Stimulated activated effector memory CD8-positive, alpha-beta T cell treated with anti-CD3 and anti-CD28 coated beads, Interleukin-12 subunit alpha, Interleukin-12 subunit beta, amount 100 ng/mL, for 72 hours (primary cell): ENCODE results near the gene ISM2.
"Not testable (repeated sequence)": the region's sequence is repeated elsewhere in the genome, so short reads cannot be mapped to it uniquely, and the experiment has no call there.

Experiments
- ATAC-seq: fragments of 150-1000 bp; cut with Tn5 transposase; 2 replicates; pipeline ENCODE4 v1.10.0; 2021
- DNase-seq, 2 donors: peaks; one replicate each; pipeline ENCODE4 v3.0.0; 2021 to 2022; ENCODE audit warnings: low spot score in 2 of 2
- H3K27ac Mint-ChIP-seq: one replicate; pipeline ENCODE4 v1.8.0; 2022; ENCODE audit warnings: mild to moderate bottlenecking, mixed read lengths
- H3K36me3 Mint-ChIP-seq: one replicate; pipeline ENCODE4 v1.8.0; 2022; ENCODE audit warnings: mild to moderate bottlenecking, mixed read lengths
- H3K4me1 Mint-ChIP-seq: one replicate; pipeline ENCODE4 v1.8.0; 2022; ENCODE audit warnings: mixed read lengths
- H3K4me3 Mint-ChIP-seq: one replicate; pipeline ENCODE4 v1.8.0; 2022; ENCODE audit warnings: mild to moderate bottlenecking, mixed read lengths
- H3K9me3 Mint-ChIP-seq: one replicate; pipeline ENCODE4 v1.8.0; 2022; ENCODE audit warnings: mixed read lengths

Gene ISM2

DNA sequence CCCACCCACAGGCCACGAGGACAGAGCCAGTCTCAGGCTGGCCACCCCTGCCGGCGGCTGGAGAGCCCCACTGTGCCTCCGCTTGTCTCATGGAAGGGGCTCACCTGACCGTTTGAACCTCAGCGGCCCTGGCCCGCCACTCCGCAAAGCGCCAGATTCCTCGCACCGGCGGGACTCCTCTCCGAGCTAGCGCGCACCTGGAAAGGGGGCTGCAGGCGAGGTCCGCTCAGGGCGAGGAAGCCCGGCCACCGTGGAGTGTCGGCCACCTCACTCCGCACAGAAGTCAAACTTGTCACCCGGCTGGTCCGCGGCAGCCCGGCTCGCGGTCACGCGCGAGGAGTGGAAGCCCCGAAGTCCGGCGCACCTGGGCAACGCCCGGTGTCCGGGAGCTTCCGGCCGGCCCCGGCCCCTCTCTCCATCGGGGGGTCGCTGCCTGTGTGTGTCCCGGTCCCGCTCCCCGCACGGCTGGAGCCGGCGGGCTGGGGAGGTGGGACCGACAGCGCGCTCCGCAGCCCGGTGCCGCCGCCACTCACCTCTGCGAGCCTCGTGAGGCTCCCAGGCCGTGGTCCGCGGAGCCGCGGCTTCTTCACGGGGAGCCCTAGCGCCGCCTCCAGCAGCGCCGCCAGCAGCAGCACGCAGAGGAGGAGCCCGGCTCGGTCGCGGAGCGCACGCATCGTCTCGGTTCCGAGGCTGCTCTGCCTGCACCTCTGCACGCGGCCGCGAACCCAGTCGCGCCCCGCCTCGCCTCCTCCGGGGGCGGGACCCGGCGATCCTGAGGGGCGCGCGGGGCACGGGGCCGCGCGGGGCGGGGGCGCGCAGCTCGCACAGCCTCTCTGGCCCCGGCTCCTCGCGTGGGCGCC lies at the start of gene ISM2:
Gene ISM2 (minus strand): TSS at position 697 of the 860 bp plus-strand sequence. CDS start 23 bp downstream, at position 674.
- peaks cover 3% of the 10 kb centered on the region for H3K9me3 Mint-ChIP-seq
- ATAC-seq, result peak; percentile 89
- no peaks in the 10 kb centered on the region for H3K36me3 Mint-ChIP-seq
- H3K27ac Mint-ChIP-seq, result no peak within 1 kb of the TSS
- peak within 1 kb of the TSS; percentile 48 for H3K4me3 Mint-ChIP-seq
- DNase-seq, result peak in 1 of 2 donors; percentile 15
- peaks cover 19% of the 10 kb centered on the region for H3K4me1 Mint-ChIP-seq

DNA sequence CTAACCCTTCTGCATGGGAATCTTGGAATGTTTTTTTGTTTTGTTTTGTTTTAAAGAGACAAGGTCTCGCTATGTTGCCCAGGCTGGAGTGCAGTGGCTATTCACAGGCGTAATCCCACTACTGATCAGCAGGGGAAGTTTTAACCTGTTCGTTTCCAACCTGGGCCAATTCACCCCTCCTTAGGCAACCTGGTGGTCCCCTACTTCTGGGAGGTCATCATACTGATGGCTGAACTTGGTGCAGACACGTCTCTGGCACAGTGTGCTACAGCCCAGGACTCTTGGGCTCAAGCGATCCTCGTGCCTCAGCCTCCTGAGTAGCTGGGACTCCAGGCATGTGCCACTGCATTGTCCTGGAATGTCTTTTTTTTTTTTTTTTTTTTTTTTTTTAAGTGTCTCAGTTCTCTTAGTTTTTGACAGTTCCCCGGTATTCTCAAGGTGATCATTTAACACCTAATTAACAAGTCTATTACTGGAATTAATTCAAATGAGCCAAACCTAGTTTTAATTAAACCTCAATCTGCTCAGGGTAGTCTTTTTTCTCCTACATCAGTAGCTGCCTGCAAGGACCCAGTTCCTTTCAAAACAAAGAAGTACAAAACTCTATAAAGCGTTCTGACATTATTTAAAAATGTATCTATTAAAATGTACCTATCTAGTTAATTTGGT lies 49.0 kb upstream of the ISM2 start:
- H3K4me3 Mint-ChIP-seq, result no peak overlapping the region
- no peaks in the 10 kb centered on the region for H3K9me3 Mint-ChIP-seq
- ATAC-seq (no peak), DNase-seq (no peak)
- no peak overlapping the region for H3K27ac Mint-ChIP-seq
- H3K36me3 Mint-ChIP-seq, result peaks cover 89% of the 10 kb centered on the region
- H3K4me1 Mint-ChIP-seq, result no peaks in the 10 kb centered on the region

DNA sequence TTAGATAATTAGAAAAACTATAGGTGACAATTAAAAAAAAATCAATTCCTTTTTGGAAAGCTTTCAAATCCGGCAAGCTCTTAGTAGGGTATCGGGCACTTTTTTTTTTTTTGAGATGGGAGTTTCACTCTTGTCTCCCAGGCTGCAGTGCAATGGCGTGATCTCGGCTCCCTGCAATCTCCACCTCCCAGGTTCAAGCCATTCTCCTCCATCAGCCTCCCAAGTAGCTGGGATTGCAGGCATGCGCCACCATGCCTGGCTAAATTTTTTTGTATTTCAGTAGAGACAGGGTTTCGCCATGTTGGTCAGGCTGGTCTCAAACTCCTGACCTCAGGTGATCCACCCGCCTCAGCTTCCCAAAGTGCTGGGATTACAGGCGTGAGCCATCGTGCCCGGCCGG lies 46.6 kb upstream of the ISM2 start:
- H3K9me3 Mint-ChIP-seq, H3K27ac Mint-ChIP-seq, ATAC-seq, H3K4me3 Mint-ChIP-seq, DNase-seq, H3K4me1 Mint-ChIP-seq: not testable (repeated sequence)
- H3K36me3 Mint-ChIP-seq, result peaks cover 64% of the 10 kb centered on the region

DNA sequence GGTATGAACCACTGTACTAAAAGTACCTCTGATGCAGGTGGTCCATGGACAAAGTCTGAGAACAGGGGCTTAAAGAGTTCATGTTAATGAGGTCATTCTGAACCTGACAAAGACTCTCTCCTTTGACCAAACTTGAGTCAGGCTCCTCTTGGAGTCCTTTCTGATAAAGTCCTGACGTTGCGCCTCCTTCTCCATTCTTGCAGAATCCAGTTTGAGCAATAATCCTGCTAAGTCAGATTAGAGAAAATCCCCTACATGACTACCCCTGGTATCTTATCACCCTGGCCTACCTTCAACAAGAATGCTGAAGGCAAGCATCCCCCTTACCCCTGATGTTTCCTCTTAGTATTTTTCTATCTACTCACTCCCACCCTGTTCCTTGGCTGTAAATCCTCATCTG lies 46.0 kb upstream of the ISM2 start:
- Mint-ChIP-seq H3K4me3 (no peak overlapping the region), H3K9me3 (no peaks in the 10 kb centered on the region), H3K4me1 (peaks cover 6% of the 10 kb centered on the region), H3K36me3 (peaks cover 58% of the 10 kb centered on the region), H3K27ac (peak overlapping the region; percentile 40)
- DNase-seq (no peak), ATAC-seq (no peak)

GRCh38 chr14:77543637-77544334 lies 45.2 kb upstream of the ISM2 start:
- DNase-seq (no peak), ATAC-seq (no peak)
- Mint-ChIP-seq H3K27ac (peak overlapping the region; percentile 40), H3K4me1 (peaks cover 6% of the 10 kb centered on the region), H3K4me3 (no peak overlapping the region), H3K9me3 (no peaks in the 10 kb centered on the region), H3K36me3 (peaks cover 50% of the 10 kb centered on the region)

DNA sequence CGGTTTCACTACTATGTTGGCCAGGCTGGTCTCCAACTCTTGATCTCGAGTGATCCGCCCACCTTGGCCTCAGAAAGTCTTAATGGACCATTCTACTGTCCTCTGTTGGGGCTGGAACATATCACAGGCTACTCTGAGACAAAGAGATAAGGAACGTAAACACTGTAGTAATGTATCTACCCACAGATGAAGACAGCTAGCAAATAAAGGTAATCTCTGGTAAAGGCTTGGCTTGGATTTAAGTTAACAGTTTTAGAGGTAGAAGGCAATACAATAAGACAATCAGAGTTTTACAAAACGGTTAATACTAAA lies 44.6 kb upstream of the ISM2 start:
- Mint-ChIP-seq H3K4me1 (peaks cover 6% of the 10 kb centered on the region), H3K27ac (no peak overlapping the region), H3K4me3 (no peak overlapping the region), H3K36me3 (peaks cover 44% of the 10 kb centered on the region), H3K9me3 (no peaks in the 10 kb centered on the region)
- no peak for ATAC-seq
- DNase-seq, result no peak

DNA sequence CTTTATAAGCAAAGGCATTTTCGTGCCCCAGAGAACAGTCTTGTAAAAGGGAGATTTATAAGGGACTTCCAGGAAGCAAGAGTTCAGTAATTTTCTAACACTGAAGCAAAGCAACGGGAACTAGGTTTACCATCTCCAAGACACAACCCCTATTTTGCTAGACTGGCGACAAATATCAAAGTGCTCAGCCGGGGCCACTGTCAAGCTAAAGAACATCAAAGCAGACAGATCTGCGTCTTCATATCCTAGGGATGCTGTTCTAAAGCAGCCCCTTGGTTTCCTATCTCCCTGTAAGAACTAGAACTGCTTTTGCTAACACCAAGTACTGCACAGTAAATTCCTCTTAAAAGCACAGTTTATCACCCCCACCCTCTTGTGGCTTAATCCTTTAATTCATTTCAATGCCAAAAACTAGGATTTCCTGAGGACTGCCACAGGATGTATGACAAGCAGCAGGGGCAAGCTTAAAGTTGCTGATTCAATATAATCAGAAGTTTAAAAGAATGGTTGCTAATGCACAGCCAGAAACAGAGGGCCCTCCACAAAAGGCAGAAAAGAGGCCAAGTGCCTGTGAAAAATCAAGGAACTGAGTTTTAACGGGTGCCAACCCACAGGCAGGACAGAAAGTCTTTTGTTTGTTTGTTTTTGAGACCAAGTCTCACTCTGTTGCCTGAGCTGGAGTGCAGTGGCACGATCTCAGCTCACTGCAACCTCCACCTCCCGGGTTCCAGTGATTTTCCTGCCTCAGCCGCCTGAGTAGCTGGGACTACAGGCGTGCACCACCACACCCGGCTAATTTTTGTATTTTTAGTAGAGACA lies 44.0 kb upstream of the ISM2 start:
- Mint-ChIP-seq H3K36me3 (peaks cover 38% of the 10 kb centered on the region), H3K27ac (peak overlapping the region; percentile 80), H3K4me3 (no peak overlapping the region), H3K4me1 (peaks cover 6% of the 10 kb centered on the region), H3K9me3 (no peaks in the 10 kb centered on the region)
- DNase-seq, result no peak
- ATAC-seq, result no peak

- Mint-ChIP-seq H3K4me3 (no peak overlapping the region), H3K27ac (peak overlapping the region; percentile 80), H3K4me1 (peaks cover 6% of the 10 kb centered on the region)
Measured at GRCh38 chr14:77541905-77542304, 43.3 kb upstream of the ISM2 start.

GRCh38 chr14:77536951-77537350 lies 38.3 kb upstream of the ISM2 start:
- H3K36me3 Mint-ChIP-seq, result peaks cover 18% of the 10 kb centered on the region
- H3K4me3 Mint-ChIP-seq, H3K27ac Mint-ChIP-seq, ATAC-seq, H3K9me3 Mint-ChIP-seq, H3K4me1 Mint-ChIP-seq, DNase-seq: not testable (repeated sequence)

More at GRCh38 chr14:77541905-77542304, 43.3 kb upstream of the ISM2 start:
- H3K36me3 Mint-ChIP-seq, result peaks cover 31% of the 10 kb centered on the region
- no peaks in the 10 kb centered on the region for H3K9me3 Mint-ChIP-seq
- no peak for ATAC-seq
- no peak for DNase-seq

DNA sequence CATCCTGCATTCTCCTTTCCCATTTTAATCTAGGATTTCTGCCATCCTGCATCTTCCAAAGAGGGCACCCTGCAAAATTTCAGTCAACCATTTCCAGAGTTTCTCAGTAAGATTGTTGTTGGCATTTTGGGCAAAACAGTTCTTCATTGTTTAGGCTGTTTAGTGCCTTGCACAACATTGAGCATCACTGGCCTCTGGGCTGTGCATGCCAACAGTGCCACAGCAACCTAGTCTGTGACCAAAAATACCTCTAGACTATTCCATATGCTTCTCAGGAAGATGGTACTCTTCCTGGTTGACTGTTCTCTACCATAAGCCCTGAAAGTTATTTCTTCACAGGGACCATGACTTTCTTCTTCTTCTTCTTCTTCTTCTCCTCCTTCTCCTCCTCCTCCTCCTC lies 32.5 kb upstream of the ISM2 start:
- H3K9me3 Mint-ChIP-seq, result no peaks in the 10 kb centered on the region
- peaks cover 23% of the 10 kb centered on the region for H3K36me3 Mint-ChIP-seq
- H3K4me3 Mint-ChIP-seq, result no peak overlapping the region
- ATAC-seq (no peak), DNase-seq (no peak)
- peaks cover 9% of the 10 kb centered on the region for H3K4me1 Mint-ChIP-seq
- H3K27ac Mint-ChIP-seq, result no peak overlapping the region

DNA sequence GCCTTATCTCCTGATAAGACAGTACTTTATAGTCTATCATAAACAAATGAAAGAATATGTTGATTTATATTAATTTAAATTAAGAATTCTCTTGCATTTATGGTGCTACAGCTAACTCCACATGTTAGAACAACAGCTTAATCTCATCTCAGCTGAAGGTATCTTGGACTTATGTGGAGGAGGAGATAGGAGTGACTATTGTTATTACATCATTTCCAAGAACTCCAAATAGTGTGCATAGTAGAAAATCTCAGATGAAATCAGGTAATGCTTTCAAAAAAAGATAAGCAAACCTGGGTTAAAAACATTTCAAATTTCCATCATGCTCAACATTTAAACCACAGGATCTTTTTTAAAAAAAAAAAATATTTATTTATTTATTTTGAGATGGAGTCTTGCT lies 31.3 kb upstream of the ISM2 start:
- no peak for ATAC-seq
- no peaks in the 10 kb centered on the region for H3K9me3 Mint-ChIP-seq
- no peak for DNase-seq
- H3K4me1 Mint-ChIP-seq, result peaks cover 9% of the 10 kb centered on the region
- no peak overlapping the region for H3K27ac Mint-ChIP-seq
- no peak overlapping the region for H3K4me3 Mint-ChIP-seq
- H3K36me3 Mint-ChIP-seq, result peaks cover 22% of the 10 kb centered on the region

DNA sequence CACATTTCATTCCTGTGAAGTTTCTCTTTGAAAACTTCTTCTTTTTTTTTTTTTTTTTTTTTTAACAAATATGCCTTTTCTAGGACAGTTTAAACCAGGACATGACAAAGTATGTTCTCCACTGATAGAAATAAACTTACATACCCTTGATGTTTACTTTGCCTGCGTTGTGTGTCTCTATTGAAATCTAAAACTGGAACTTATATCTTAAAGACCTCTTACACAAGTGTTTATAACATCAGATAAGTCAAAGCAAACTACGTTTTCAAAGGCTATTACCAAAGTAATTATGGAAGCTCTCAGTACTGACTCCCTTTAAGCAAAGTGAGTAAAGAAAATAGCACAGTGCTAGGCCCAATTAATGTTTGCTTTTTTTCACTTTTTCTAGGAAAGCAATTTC lies 30.6 kb upstream of the ISM2 start:
- peaks cover 15% of the 10 kb centered on the region for H3K36me3 Mint-ChIP-seq
- no peaks in the 10 kb centered on the region for H3K9me3 Mint-ChIP-seq
- no peak overlapping the region for H3K4me3 Mint-ChIP-seq
- H3K4me1 Mint-ChIP-seq, result peaks cover 9% of the 10 kb centered on the region
- ATAC-seq (no peak), DNase-seq (no peak)
- H3K27ac Mint-ChIP-seq, result no peak overlapping the region

DNA sequence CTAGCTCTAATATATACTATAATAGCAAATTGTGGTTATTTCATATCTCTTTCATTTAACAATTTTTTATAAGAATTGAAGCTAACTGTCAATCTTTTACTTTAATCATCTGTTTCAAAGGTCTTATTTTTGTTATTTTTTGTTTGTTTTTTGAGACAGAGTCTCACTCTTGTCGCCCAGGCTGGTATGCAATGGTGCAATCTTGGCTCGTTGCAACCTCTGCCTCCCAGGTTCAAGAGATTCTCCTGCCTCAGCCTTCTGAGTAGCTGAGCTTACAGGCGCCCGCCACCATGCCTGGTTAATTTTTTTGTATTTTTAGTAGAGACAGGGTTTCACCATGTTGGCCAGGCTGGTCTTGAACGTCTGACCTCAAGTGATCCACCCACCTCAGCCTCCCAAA lies 30.1 kb upstream of the ISM2 start:
- H3K9me3 Mint-ChIP-seq, H3K4me3 Mint-ChIP-seq, H3K4me1 Mint-ChIP-seq, ATAC-seq, H3K27ac Mint-ChIP-seq, DNase-seq: not testable (repeated sequence)
- H3K36me3 Mint-ChIP-seq, result peaks cover 19% of the 10 kb centered on the region

DNA sequence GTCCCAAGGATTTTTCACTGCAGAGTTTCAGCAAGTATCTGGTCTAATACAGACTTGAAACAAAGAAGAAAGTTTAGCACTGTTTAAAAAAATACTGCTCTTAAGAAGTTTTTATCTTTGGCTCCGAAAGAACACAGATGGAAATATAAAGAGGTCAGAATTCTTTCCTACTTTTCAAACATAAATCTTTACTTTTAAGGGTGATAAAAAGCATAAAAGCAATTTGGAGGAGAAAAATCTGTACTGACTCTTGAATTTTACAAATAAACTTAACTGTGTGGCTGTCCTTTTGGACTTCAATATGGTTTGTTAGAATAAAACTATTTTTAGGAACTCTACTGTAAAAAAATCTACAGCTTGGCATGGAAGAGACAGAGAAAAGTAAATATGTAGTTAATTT lies 27.6 kb upstream of the ISM2 start:
- Mint-ChIP-seq H3K27ac (no peak overlapping the region), H3K4me3 (no peak overlapping the region), H3K4me1 (peaks cover 10% of the 10 kb centered on the region), H3K9me3 (no peaks in the 10 kb centered on the region), H3K36me3 (peaks cover 30% of the 10 kb centered on the region)
- no peak for DNase-seq
- no peak for ATAC-seq

DNA sequence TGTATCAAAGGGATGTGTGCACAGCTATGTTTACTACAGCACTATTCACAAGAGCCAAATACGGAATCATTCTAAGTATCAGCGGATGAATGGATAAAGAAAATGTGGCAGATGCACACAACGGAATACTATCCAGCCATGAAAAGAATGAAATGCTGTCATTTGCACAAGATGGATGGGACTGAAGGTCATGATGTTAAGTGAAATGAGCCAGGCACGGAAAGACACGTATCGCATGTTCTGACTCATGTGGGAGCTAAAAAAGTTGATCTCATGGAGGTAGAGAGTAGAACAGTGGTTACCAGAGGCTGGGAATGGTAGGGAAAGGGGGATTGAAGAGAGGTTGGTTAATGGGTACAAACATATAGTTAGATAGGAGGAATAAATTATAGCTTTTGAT lies 25.9 kb upstream of the ISM2 start:
- peaks cover 5% of the 10 kb centered on the region for H3K4me1 Mint-ChIP-seq
- no peak overlapping the region for H3K4me3 Mint-ChIP-seq
- H3K9me3 Mint-ChIP-seq, result no peaks in the 10 kb centered on the region

More for the DNA sequence above, 25.9 kb upstream of the ISM2 start:
- no peak for ATAC-seq
- no peak for DNase-seq
- peaks cover 45% of the 10 kb centered on the region for H3K36me3 Mint-ChIP-seq
- no peak overlapping the region for H3K27ac Mint-ChIP-seq
